ENCODE data around the gene ARHGAP40.

DNA sequence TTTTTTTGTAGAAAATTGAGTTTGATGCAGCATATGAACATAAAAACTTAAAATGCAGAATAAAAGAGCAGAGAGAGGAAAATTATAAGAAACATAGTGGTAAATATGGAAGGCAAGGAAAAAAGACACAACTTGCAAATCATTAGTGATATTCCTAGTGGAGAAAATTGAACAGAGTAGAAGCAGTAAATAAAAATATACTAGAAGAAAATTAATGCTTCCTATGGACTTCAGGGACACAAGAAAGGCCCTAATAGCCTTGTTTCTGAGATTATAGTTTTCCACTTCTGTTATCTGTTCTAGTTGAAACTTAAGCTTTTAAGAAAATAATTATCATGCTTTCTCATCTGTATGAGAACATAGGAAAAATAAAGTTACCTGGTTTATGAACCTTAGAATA is 46.2 kb upstream of the ARHGAP40 start:
- TF ChIP-seq POLR2A (IDR thresholded peaks at IDR 0.05) (no peak), CTCF (IDR thresholded peaks at IDR 0.05) (no peak)
